GM18519 (cell line): ENCODE results near the gene DNAH10.

ENCODE experiments used
- ATAC-seq: cut with Tn5 transposase; IDR thresholded peaks from one replicate; pipeline ENCODE4 v1.9.1; 2021; ENCODE audit warnings: mild to moderate bottlenecking, moderate library complexity; ENCODE audit not compliant: unreplicated experiment, low FRiP score

The DNAH10 gene

GRCh38 chr12:123747309-123747708 is 14.8 kb upstream of the DNAH10 start:
- ATAC-seq: no peak

GRCh38 chr12:123748161-123748560 is 13.9 kb upstream of the DNAH10 start:
- ATAC-seq: no peak

- ATAC-seq: no peak
Measured at GRCh38 chr12:123748661-123749060, 13.4 kb upstream of the DNAH10 start.

GRCh38 chr12:123749355-123749754 is 12.7 kb upstream of the DNAH10 start:
- ATAC-seq: no peak

- no peak for ATAC-seq
Measured at GRCh38 chr12:123750159-123750656, 11.9 kb upstream of the DNAH10 start.

GRCh38 chr12:123752046-123752445 is 10.1 kb upstream of the DNAH10 start:
- ATAC-seq: no peak

- no peak for ATAC-seq
Measured at GRCh38 chr12:123754041-123754772, 7.9 kb upstream of the DNAH10 start.

- no peak for ATAC-seq
Measured at GRCh38 chr12:123757561-123757960, 4.5 kb upstream of the DNAH10 start.

- no peak for ATAC-seq
Measured at GRCh38 chr12:123760267-123760938, 1.7 kb upstream of the DNAH10 start.

GRCh38 chr12:123762715-123763052 is 583 bp downstream of the DNAH10 start:
- ATAC-seq: no peak

GRCh38 chr12:123763093-123763492 is 992 bp downstream of the DNAH10 start:
- no peak for ATAC-seq

GRCh38 chr12:123764109-123764508 is 2.0 kb downstream of the DNAH10 start:
- ATAC-seq: no peak

GRCh38 chr12:123765504-123766035 is 3.5 kb downstream of the DNAH10 start:
- no peak for ATAC-seq

GRCh38 chr12:123767613-123768012 is 5.5 kb downstream of the DNAH10 start:
- ATAC-seq: no peak

- ATAC-seq: no peak
Measured at GRCh38 chr12:123771261-123771660, 9.2 kb downstream of the DNAH10 start.

GRCh38 chr12:123772074-123772473 is 10.0 kb downstream of the DNAH10 start:
- no peak for ATAC-seq

- ATAC-seq: no peak
Measured at GRCh38 chr12:123773375-123773774, 11.3 kb downstream of the DNAH10 start.

- no peak for ATAC-seq
Measured at GRCh38 chr12:123779551-123779950, 17.4 kb downstream of the DNAH10 start.

GRCh38 chr12:123782997-123783792 is 21.1 kb downstream of the DNAH10 start:
- no peak for ATAC-seq

- no peak for ATAC-seq
Measured at GRCh38 chr12:123787466-123787865, 25.4 kb downstream of the DNAH10 start.

- ATAC-seq: no peak
Measured at GRCh38 chr12:123788541-123788940, 26.4 kb downstream of the DNAH10 start.
